RWPE2 (cell line): ENCODE data around the gene DGKK.
A peak's percentile ranks its signal among the peaks of the same experiment; 100 is the strongest.

Experiments used
- ATAC-seq: fragments of 200-7000 bp; cut with Tn5 transposase; 3 replicates; pipeline ENCODE4 v1.9.1; 2021; ENCODE audit warnings: low read depth
- DNase-seq: peaks from one replicate; pipeline ENCODE4 v3.0.0-alpha.2; 2020; ENCODE audit warnings: low spot score
- H3K27ac ChIP-seq: fragments of 450-650 bp; 2 replicates; pipeline ENCODE4 v1.5.1; 2017; ENCODE audit warnings: mild to moderate bottlenecking; ENCODE audit not compliant: poor library complexity, severe bottlenecking
- H3K27me3 ChIP-seq: fragments of 250-450 bp; sonication (Bioruptor Pico); 2 replicates; pipeline ENCODE4 v1.5.1; 2021; ENCODE audit warnings: mild to moderate bottlenecking, moderate library complexity; ENCODE audit not compliant: insufficient read depth, poor library complexity, severe bottlenecking
- H3K36me3 ChIP-seq: fragments of 250-450 bp; sonication (Bioruptor Pico); 2 replicates; pipeline ENCODE4 v1.5.1; 2020; ENCODE audit warnings: low read depth, mild to moderate bottlenecking, moderate library complexity
- H3K4me1 ChIP-seq: fragments of 250-450 bp; sonication (Bioruptor Pico); 2 replicates; pipeline ENCODE4 v1.5.1; 2021; ENCODE audit warnings: mild to moderate bottlenecking, moderate library complexity; ENCODE audit not compliant: insufficient read depth, poor library complexity, severe bottlenecking
- H3K4me3 ChIP-seq: fragments of 250-450 bp; sonication (Bioruptor Pico); 2 replicates; pipeline ENCODE4 v1.5.1; 2021; ENCODE audit warnings: mild to moderate bottlenecking, moderate library complexity; ENCODE audit not compliant: severe bottlenecking
- H3K9me3 ChIP-seq: fragments of 250-450 bp; sonication (Bioruptor Pico); 2 replicates; pipeline ENCODE4 v1.5.1; 2021; ENCODE audit warnings: mild to moderate bottlenecking, moderate library complexity; ENCODE audit not compliant: severe bottlenecking
- TF ChIP-seq, protein P1 (sequence below): fragments of 450-650 bp; IDR thresholded peaks from one replicate; pipeline ENCODE4 v1.5.1; 2017; ENCODE audit warnings: mild to moderate bottlenecking, moderate library complexity; ENCODE audit not compliant: poor library complexity, severe bottlenecking

Gene DGKK, protein sequence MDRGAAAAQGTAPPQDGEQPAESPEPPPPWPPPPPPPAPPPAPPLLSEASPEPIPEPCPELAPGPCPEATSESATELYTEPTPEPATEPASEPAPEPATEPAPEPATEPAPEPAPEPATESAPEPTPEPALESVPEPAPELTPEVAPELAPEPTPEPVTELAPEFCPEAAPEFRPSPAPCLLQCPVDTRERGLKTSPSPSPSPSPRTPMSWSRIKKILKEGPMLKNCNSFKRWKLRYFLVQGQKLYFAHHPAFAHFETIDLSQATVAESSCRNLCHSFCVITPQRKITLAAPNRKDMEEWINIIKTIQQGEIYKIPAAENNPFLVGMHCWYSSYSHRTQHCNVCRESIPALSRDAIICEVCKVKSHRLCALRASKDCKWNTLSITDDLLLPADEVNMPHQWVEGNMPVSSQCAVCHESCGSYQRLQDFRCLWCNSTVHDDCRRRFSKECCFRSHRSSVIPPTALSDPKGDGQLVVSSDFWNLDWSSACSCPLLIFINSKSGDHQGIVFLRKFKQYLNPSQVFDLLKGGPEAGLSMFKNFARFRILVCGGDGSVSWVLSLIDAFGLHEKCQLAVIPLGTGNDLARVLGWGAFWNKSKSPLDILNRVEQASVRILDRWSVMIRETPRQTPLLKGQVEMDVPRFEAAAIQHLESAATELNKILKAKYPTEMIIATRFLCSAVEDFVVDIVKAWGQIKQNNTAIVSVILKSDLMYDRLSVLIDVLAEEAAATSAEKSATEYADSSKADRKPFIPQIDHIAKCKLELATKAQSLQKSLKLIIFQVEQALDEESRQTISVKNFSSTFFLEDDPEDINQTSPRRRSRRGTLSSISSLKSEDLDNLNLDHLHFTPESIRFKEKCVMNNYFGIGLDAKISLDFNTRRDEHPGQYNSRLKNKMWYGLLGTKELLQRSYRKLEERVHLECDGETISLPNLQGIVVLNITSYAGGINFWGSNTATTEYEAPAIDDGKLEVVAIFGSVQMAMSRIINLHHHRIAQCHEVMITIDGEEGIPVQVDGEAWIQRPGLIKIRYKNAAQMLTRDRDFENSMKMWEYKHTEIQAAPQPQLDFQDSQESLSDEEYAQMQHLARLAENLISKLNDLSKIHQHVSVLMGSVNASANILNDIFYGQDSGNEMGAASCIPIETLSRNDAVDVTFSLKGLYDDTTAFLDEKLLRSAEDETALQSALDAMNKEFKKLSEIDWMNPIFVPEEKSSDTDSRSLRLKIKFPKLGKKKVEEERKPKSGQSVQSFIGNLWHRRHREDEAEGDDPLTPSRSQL

DNA sequence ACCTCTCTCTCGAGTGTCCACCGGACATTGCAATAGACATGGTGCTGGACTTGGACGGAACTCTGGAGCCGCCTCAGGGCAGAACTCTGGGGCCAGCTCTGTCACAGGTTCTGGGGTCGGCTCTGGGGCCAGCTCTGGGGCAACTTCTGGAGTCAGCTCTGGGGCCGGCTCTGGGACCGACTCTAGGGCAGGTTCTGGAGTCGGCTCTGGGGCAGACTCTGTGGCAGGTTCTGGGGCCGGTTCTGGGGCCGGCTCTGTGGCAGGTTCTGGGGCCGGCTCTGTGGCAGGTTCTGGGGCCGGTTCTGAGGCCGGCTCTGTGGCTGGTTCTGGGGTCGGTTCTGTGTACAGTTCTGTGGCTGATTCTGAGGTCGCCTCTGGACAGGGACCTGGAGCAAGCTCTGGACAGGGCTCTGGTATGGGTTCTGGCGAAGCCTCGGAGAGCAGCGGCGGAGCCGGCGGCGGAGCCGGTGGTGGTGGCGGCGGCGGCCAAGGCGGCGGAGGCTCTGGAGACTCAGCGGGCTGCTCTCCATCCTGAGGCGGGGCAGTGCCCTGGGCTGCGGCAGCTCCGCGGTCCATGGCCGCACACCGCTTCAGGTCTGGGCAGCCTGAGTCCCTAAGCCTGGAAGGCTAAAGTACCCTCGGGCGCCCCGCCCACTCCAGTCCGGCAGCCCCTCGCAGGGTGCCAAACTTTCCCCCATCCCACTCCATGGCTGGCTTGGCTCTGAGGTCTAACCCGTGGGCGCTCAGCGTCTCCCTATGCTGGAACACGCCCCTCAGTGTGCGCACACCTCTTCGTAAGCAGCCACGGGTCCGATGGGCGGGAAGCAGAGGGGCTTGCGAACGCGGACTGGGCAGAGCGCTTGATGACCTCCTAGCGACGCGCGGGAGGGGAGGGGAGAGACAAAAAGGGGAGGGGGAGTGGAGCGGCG lies at the start of gene DGKK:
TSS of gene DGKK (minus strand) at position 723 of the 929 bp plus-strand sequence. CDS start at position 576, 147 bp downstream.
- DNase-seq (no peak), ATAC-seq (0 out of 3 replicates have a peak, but pooled peaks have one; percentile 21)
- Histone ChIP-seq H3K9me3 (no peaks in the 10 kb centered on the region), H3K27me3 (peaks cover 57% of the 10 kb centered on the region), H3K4me1 (no peaks in the 10 kb centered on the region), H3K36me3 (no peaks in the 10 kb centered on the region), H3K4me3 (no peak within 1 kb of the TSS), H3K27ac (no peak within 1 kb of the TSS)
- TF ChIP-seq, protein P1, sequence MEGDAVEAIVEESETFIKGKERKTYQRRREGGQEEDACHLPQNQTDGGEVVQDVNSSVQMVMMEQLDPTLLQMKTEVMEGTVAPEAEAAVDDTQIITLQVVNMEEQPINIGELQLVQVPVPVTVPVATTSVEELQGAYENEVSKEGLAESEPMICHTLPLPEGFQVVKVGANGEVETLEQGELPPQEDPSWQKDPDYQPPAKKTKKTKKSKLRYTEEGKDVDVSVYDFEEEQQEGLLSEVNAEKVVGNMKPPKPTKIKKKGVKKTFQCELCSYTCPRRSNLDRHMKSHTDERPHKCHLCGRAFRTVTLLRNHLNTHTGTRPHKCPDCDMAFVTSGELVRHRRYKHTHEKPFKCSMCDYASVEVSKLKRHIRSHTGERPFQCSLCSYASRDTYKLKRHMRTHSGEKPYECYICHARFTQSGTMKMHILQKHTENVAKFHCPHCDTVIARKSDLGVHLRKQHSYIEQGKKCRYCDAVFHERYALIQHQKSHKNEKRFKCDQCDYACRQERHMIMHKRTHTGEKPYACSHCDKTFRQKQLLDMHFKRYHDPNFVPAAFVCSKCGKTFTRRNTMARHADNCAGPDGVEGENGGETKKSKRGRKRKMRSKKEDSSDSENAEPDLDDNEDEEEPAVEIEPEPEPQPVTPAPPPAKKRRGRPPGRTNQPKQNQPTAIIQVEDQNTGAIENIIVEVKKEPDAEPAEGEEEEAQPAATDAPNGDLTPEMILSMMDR, result no peak

DNA sequence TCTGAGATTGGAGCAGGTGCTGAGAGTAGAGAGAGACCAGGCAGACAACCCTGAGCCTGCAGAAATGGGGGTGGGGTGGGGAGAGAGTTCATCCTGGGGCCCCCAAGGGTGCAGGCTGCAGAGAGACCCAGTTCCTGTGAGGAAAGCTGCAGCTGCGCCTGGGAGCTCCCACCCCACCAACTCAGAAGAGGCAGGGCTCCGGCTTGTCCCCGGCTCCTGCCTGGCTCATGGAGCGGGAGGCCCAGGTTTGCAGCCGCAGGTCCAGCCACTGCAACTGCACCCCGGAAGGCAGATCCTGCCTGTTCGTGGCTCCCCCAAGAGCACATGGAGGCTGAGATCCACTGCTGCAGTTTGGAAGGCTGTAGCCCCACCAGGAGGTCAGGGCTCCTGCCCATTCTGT lies 44.2 kb upstream of the DGKK start:
- no peak overlapping the region for H3K27ac ChIP-seq
- no peaks in the 10 kb centered on the region for H3K27me3 ChIP-seq
- H3K36me3 ChIP-seq, result no peaks in the 10 kb centered on the region
- H3K9me3 ChIP-seq, result no peaks in the 10 kb centered on the region
- H3K4me3 ChIP-seq, result no peak overlapping the region
- TF ChIP-seq, protein P1, result no peak
- no peaks in the 10 kb centered on the region for H3K4me1 ChIP-seq
- no peak for ATAC-seq
- no peak for DNase-seq

DNA sequence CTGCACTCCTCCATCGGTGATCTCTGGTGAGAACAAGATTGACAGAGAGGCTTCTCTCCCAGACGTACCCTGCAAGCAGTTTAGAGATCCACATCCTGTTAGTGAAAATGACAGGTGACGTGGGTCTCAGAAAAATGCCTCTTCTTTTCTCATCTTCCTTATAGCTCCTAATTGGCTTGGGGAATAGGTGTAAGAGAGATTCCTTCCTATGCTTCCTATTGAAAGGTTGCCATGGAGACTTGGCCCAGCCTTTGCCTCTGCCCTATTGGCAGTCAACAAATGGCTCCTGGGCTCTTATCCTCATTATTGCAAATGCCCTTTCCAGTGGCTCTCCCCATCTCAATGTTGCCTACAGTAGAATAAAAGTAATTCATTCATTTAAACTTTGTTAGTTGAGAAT lies 26.5 kb upstream of the DGKK start:
- no peaks in the 10 kb centered on the region for H3K27me3 ChIP-seq

DNA sequence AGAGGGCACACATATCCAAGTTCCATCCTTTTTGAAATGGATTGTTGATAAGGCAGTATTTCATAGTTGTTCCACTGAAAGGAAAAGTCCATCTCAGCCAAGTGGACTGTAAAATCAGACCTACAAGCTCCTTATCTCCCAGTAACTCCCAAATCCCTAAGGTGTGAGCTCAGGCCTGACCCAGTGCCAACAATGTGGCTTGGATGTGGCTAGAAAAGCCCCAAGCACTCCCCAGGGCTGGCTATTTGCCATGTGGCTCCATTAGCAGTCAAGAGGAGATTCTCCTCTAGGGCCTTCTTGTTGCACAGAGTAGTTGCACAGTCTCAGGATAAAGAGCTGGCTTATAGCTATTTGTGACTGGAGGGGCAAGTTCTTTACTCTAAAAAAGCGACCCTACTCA lies 25.0 kb upstream of the DGKK start:
- H3K36me3 ChIP-seq, result no peaks in the 10 kb centered on the region
- no peak overlapping the region for H3K27ac ChIP-seq
- ATAC-seq, result no peak
- H3K9me3 ChIP-seq, result no peaks in the 10 kb centered on the region
- TF ChIP-seq, protein P1, result no peak
- H3K4me3 ChIP-seq, result no peak overlapping the region
- no peak for DNase-seq
- H3K27me3 ChIP-seq, result no peaks in the 10 kb centered on the region
- no peaks in the 10 kb centered on the region for H3K4me1 ChIP-seq

More for the DNA sequence above, 26.5 kb upstream of the DGKK start:
- no peak overlapping the region for H3K4me3 ChIP-seq
- H3K4me1 ChIP-seq, result no peaks in the 10 kb centered on the region
- H3K27ac ChIP-seq, result no peak overlapping the region
- ATAC-seq (no peak), DNase-seq (no peak)
- no peaks in the 10 kb centered on the region for H3K9me3 ChIP-seq
- no peaks in the 10 kb centered on the region for H3K36me3 ChIP-seq
- TF ChIP-seq, protein P1, result no peak
